GM18505 (cell line): Measurements from ENCODE around the gene ANK2.

Experiments used
- ATAC-seq: cut with Tn5 transposase; IDR thresholded peaks from one replicate; pipeline ENCODE4 v1.9.1; 2021; ENCODE audit not compliant: unreplicated experiment
- POLR2A ChIP-seq: IDR thresholded peaks from 4 replicates; pipeline ENCODE4 v1.6.1; 2011; ENCODE audit warnings: borderline replicate concordance; ENCODE audit not compliant: insufficient read depth, insufficient read length; ENCODE audit errors: extremely low read depth

ANK2 gene

DNA sequence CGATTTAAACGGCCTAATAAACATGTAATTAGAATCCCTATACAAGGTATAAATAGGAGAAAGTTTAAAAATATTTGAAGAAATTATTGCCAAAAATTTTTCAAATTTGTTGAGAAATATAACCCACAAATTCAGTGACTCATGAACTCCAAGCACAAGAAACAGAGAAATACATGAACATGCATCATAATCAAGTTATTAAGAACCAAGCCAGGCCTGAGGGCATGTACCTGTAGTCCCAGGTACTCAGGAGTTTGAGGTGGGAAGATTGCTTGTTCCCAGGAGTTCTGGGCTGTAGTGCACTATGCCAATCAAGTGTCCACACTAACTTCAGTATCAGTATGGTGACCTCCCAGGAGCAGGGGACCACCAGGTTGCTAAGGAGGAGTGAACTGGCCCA lies 370.2 kb downstream of the ANK2 start:
- TF ChIP-seq POLR2A: no peak

DNA sequence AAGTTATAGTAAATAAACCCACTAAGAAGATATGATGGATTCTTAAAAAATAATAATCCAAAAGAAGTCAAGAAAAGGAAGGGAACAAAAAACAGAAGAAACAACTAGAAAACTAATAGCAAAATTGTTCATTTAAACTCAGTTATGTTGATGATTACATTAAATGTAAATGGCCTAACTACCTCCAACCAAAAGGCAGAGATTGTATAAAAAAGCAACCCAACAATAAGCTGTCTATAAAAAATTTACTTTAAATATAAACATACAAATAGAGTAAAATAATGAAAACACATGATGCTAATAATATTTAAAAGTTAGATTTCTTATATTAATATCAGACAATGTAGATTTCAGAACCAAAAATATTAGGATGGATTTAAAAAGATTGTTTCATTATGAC lies 371.5 kb downstream of the ANK2 start:
- no peak for TF ChIP-seq POLR2A
- no peak for ATAC-seq

More for the DNA sequence above, 370.2 kb downstream of the ANK2 start:
- no peak for ATAC-seq

DNA sequence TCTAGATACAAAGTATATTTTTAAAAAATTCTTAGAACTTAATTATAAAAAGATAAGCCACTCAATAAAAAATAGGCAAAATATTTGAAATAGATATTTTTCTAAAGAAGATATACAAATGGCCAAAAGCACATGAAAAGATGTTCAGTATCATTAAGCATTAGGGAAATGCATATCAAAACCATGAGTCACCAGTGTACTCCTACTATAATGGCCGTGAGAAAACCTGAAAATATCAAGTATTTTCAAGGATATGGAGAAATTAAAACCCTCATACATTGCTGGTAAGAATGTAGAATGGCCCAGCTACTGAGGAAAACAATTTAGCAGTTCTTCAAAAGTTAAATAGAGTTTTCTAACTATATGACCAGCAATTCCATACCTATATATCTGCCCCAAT lies 374.2 kb downstream of the ANK2 start:
- ATAC-seq: no peak
- no peak for TF ChIP-seq POLR2A

DNA sequence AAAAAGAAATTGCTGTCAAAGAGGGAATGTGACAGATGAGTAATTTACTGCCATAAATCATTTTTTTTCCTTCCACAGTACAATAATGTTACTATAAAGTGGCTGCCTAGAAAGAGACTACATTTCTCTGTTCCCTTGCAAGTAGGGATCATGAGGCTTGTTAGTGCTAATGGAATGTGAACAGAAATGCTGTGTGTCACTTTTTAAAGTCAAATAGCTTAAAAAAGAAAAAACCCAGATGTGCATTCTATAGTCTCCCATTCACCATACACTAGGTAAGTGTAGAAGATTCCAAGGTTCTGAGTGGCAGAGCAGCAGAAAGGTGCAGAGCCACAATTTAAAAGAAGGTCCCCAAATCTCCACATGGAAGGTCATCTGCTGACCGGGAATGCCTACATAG lies 383.7 kb downstream of the ANK2 start:
- TF ChIP-seq POLR2A: no peak
- ATAC-seq: no peak
